GM23248 (cell line): ENCODE results near the gene MSH5. TPM values are rescaled to one million over a fixed set of nuclear protein-coding genes. Genes with fewer than 3 reads are reported as not detected.

Experiments used
- DNase-seq: peaks from one replicate; pipeline ENCODE4 v3.0.0-alpha.2; 2015
- H2AFZ ChIP-seq: fragments of 200-600 bp; sonication (generic); 2 replicates; pipeline ENCODE4 v1.6.1; 2016; ENCODE audit warnings: antibody characterized with exemption
- H3F3A ChIP-seq: fragments of 200-600 bp; sonication (generic); 2 replicates; pipeline ENCODE4 v1.6.1; 2016; ENCODE audit warnings: mild to moderate bottlenecking, antibody characterized with exemption, mixed run types; ENCODE audit not compliant: insufficient read depth
- H3K27ac ChIP-seq: fragments of 200-600 bp; sonication (generic); 2 replicates; pipeline ENCODE4 v1.5.1; 2016; ENCODE audit warnings: mild to moderate bottlenecking
- H3K27me3 ChIP-seq: fragments of 200-600 bp; sonication (generic); replicated peaks from 2 replicates; pipeline ENCODE4 v1.6.1; 2016; ENCODE audit warnings: mild to moderate bottlenecking; ENCODE audit not compliant: insufficient read depth
- H3K36me3 ChIP-seq: fragments of 200-600 bp; sonication (generic); 2 replicates; pipeline ENCODE4 v1.6.1; 2016; ENCODE audit warnings: low read depth, mild to moderate bottlenecking
- H3K4me1 ChIP-seq: fragments of 200-600 bp; sonication (generic); 2 replicates; pipeline ENCODE4 v1.6.1; 2016; ENCODE audit warnings: mild to moderate bottlenecking; ENCODE audit not compliant: insufficient read depth
- H3K4me2 ChIP-seq: fragments of 200-600 bp; sonication (generic); one replicate; pipeline ENCODE4 v1.6.1; 2016; ENCODE audit warnings: mild to moderate bottlenecking; ENCODE audit not compliant: unreplicated experiment
- H3K4me3 ChIP-seq: fragments of 200-600 bp; sonication (generic); 2 replicates; pipeline ENCODE4 v1.5.1; 2016; ENCODE audit warnings: mild to moderate bottlenecking
- H3K79me2 ChIP-seq: fragments of 200-600 bp; sonication (generic); 2 replicates; pipeline ENCODE4 v1.6.1; 2016; ENCODE audit warnings: mild to moderate bottlenecking; ENCODE audit not compliant: insufficient read depth
- H3K9ac ChIP-seq: fragments of 200-600 bp; sonication (generic); 2 replicates; pipeline ENCODE4 v1.6.1; 2016; ENCODE audit warnings: mild to moderate bottlenecking
- H3K9me2 ChIP-seq: fragments of 200-600 bp; sonication (generic); 2 replicates; pipeline ENCODE4 v1.6.1; 2016; ENCODE audit warnings: mixed run types, mild to moderate bottlenecking, moderate library complexity; ENCODE audit not compliant: insufficient read depth
- H3K9me3 ChIP-seq: fragments of 200-600 bp; sonication (generic); one replicate; pipeline ENCODE4 v1.6.1; 2017; ENCODE audit warnings: low read depth
- H4K20me1 ChIP-seq: fragments of 200-600 bp; sonication (generic); 2 replicates; pipeline ENCODE4 v1.6.0; 2016; ENCODE audit not compliant: insufficient read depth
- EZH2 ChIP-seq: fragments of 200-600 bp; sonication (generic); IDR thresholded peaks from 2 replicates; pipeline ENCODE4 v1.6.1; 2018; ENCODE audit warnings: antibody characterized with exemption, mild to moderate bottlenecking; ENCODE audit not compliant: insufficient read depth, poor library complexity, severe bottlenecking
- EZH2phosphoT487 ChIP-seq: fragments of 200-600 bp; sonication (generic); IDR thresholded peaks from 2 replicates; pipeline ENCODE4 v1.6.1; 2018; ENCODE audit warnings: antibody characterized with exemption, moderate library complexity, mild to moderate bottlenecking, low read depth; ENCODE audit not compliant: insufficient read depth
- WGBS, 2 experiments: methylation state at CpG; one replicate each; pipeline ENCODE4 v1.1.6; 2015 to 2017; ENCODE audit warnings: low lambda C conversion rate in 2 of 2, low coverage in 1 of 2; ENCODE audit errors: missing lambda C conversion rate in 2 of 2; 5-methylcytosine and 5-hydroxymethylcytosine counted together
- in situ Hi-C: fragments of 300-500 bp; cut with MboI; formaldehyde crosslinking; loops from 2 replicates; pipeline ENCODE4 v1.15.0; 2020
- polyA plus RNA-seq: library from polyadenylated mRNA; unstranded; fragments of >200 nt; fragmentation: Nextera tagmentation; extraction: Ambion mirVana; gene quantifications from 2 replicates; pipeline ENCODE4 v1.2.1, GENCODE V29; 2016
- total RNA-seq: library from RNA; depleted of rRNA; stranded (reverse); fragments of >200 nt; shearing (Covaris generic); gene quantifications from 2 replicates; pipeline ENCODE4 v1.2.3, GENCODE V29; 2014

MSH5 gene
- total and polyA plus RNA-seq, 2 experiments from 2014 or later = 2.9 to 4.3 TPM

DNA sequence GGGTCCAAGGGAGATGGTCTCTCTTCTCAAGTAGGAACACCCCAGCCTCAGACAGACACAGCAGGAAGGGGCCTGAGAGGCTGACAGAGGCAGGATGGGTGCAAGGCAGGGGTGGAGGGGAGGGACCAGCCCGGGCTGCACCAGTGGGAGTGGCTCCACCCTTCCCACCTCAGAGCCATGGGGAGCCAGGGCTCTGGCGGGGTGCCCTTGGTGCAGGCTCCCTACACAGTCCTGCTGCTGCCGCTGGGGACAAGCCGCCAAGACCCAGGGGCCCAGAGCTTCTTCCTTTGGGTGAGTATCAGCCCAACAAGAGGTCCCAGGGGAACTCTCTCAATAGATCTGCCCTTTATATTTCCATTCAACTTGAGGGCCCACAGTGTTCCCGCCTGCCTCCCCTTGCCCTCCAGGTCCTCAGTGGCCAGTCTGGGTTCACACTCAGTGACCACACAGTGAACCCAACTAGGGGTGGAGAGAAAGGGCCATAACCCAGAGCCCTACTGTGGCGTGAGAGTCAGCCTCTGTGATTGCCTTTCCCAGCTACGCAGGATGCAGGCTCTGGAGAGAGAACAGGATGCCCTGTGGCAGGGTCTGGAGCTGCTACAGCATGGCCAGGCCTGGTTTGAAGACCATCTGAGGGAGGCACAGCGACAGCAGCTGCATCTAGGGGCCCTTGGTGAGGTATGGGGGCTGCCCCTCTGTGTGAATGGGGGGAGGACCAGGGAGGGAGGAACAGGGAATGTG, 23.2 kb downstream of the MSH5 start:
- H3K4me2 ChIP-seq = no peak overlapping the region
- H2AFZ ChIP-seq = no peak overlapping the region
- no peaks in the 10 kb centered on the region for H4K20me1 ChIP-seq
- peaks cover 9% of the 10 kb centered on the region for H3K4me1 ChIP-seq
- no peak overlapping the region for H3K4me3 ChIP-seq
- no peak for DNase-seq
- no peaks in the 10 kb centered on the region for H3K79me2 ChIP-seq
- H3K9ac ChIP-seq = 0 out of 2 replicates have a peak overlapping the region, but pooled peaks have one; percentile 15
- no peaks in the 10 kb centered on the region for H3K27me3 ChIP-seq
- no peaks in the 10 kb centered on the region for H3K9me3 ChIP-seq
- TF ChIP-seq EZH2phosphoT487 = no peak
- TF ChIP-seq EZH2 = no peak
- in situ Hi-C loops = no loop called here
- H3K36me3 ChIP-seq = no peaks in the 10 kb centered on the region
- H3F3A ChIP-seq = no peaks in the 10 kb centered on the region
- no peaks in the 10 kb centered on the region for H3K9me2 ChIP-seq
- no peak overlapping the region for H3K27ac ChIP-seq
- 85 to 88% methylated on average over 7 to 8 of the region's 8 CpGs for WGBS, 2 experiments

DNA sequence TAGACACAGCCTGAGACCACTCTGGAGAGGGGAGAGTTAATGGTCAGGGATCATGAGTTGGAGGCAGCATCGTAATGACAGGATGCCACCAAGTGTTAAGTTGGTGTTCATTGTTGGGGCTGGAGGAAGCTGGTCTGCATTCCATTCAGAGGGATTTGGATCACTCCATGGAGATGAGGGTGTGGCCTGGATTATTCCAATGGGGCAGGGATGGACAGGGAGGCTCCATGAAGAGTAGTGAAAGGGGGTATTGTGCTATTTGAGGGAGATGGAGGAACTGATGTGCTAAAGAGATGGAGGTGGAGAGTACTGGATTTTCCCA, 23.8 kb downstream of the MSH5 start:
- 0 to 14% methylated on average over 1 of the region's 1 CpG for WGBS, 2 experiments
- no peaks in the 10 kb centered on the region for H3K27me3 ChIP-seq
- no peak overlapping the region for H3K4me2 ChIP-seq
- no peak overlapping the region for H3K4me3 ChIP-seq
- peak; percentile 69 for DNase-seq
- H3K79me2 ChIP-seq = no peaks in the 10 kb centered on the region
- no peaks in the 10 kb centered on the region for H3K9me3 ChIP-seq
- H3K36me3 ChIP-seq = no peaks in the 10 kb centered on the region
- no peak overlapping the region for H3K27ac ChIP-seq
- H3F3A ChIP-seq = no peaks in the 10 kb centered on the region
- H3K9ac ChIP-seq = 0 out of 2 replicates have a peak overlapping the region, but pooled peaks have one; percentile 15
- H3K4me1 ChIP-seq = peaks cover 9% of the 10 kb centered on the region
- TF ChIP-seq EZH2phosphoT487 (no peak), EZH2 (no peak)
- H4K20me1 ChIP-seq = no peaks in the 10 kb centered on the region
- H2AFZ ChIP-seq = no peak overlapping the region
- in situ Hi-C loops = no loop called here
- no peaks in the 10 kb centered on the region for H3K9me2 ChIP-seq

DNA sequence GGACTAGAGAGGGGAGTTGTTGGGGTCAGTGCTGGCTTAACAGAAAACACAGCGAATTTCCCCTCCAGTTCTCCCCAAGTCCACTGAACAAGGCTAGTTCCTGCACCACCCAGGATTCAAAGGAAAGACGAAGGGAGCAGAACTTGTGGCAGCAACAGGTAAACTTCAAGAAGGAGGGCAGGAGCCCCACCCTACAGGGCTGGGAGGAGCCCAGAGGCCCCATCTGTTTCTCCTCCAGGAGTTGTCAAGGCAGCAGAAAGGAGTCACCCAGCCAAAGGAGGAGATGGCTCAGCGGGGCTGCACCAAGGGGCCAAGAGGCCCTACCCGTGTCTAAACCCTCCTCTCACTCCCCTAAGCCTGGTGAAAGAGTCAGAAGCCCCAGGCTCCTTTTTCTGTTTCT, 24.4 kb downstream of the MSH5 start:
- in situ Hi-C loops = no loop called here
- no peak overlapping the region for H3K4me2 ChIP-seq
- no peaks in the 10 kb centered on the region for H3K9me3 ChIP-seq
- no peak overlapping the region for H3K9ac ChIP-seq
- no peak overlapping the region for H3K27ac ChIP-seq
- no peaks in the 10 kb centered on the region for H3F3A ChIP-seq
- no peaks in the 10 kb centered on the region for H3K27me3 ChIP-seq
- no peak overlapping the region for H2AFZ ChIP-seq
- H3K4me3 ChIP-seq = no peak overlapping the region
- H3K4me1 ChIP-seq = peaks cover 9% of the 10 kb centered on the region
- H3K9me2 ChIP-seq = no peaks in the 10 kb centered on the region
- no peaks in the 10 kb centered on the region for H4K20me1 ChIP-seq
- no peaks in the 10 kb centered on the region for H3K79me2 ChIP-seq
- DNase-seq = no peak
- WGBS, 2 experiments = 90 to 95% methylated on average over 3 to 4 of the region's 4 CpGs
- no peaks in the 10 kb centered on the region for H3K36me3 ChIP-seq
- no peak for TF ChIP-seq EZH2phosphoT487
- no peak for TF ChIP-seq EZH2

DNA sequence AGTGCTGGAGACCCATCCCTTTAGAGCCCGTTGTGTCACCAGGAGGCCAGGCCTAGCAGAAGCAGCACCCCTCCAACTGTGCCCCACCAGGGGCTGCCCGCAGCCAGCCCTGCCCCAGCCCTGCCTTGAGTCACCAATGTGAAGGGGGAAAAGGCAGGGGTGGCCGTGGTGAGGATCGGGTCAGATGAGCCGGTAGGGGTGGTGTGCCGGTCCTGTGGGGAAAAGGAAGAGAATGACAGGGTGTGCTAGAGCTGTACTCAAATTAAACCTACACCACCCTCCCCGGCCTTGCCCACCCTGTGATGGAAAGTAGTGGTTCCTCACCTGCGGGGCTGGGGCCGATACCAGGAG, 25.7 kb downstream of the MSH5 start:
- in situ Hi-C loops = no loop called here
- H3K36me3 ChIP-seq = no peaks in the 10 kb centered on the region
- no peak for TF ChIP-seq EZH2phosphoT487
- TF ChIP-seq EZH2 = no peak
- H3K9me3 ChIP-seq = no peaks in the 10 kb centered on the region
- 83 to 88% methylated on average over 9 of the region's 9 CpGs for WGBS, 2 experiments
- H2AFZ ChIP-seq = no peak overlapping the region
- no peaks in the 10 kb centered on the region for H3K79me2 ChIP-seq
- no peak overlapping the region for H3K9ac ChIP-seq
- H3K4me1 ChIP-seq = peaks cover 9% of the 10 kb centered on the region
- H3K27me3 ChIP-seq = no peaks in the 10 kb centered on the region
- no peak overlapping the region for H3K4me3 ChIP-seq
- no peaks in the 10 kb centered on the region for H3F3A ChIP-seq
- H4K20me1 ChIP-seq = no peaks in the 10 kb centered on the region
- DNase-seq = no peak
- no peak overlapping the region for H3K27ac ChIP-seq
- H3K4me2 ChIP-seq = no peak overlapping the region
- H3K9me2 ChIP-seq = no peaks in the 10 kb centered on the region
